ACC112 (cell line): ENCODE data around the gene DYNLRB2.

Experiments used
- H2AFZ ChIP-seq: fragments of 200-600 bp; sonication (generic); one replicate; pipeline ENCODE4 v1.6.0; 2017; ENCODE audit warnings: antibody characterized with exemption, low read length; ENCODE audit not compliant: unreplicated experiment
- H3K27ac ChIP-seq: fragments of 200-600 bp; sonication (generic); 2 replicates; pipeline ENCODE4 v1.5.1; 2014; ENCODE audit warnings: low read depth, mild to moderate bottlenecking, antibody characterized with exemption, low read length, moderate library complexity
- H3K27me3 ChIP-seq: fragments of 200-600 bp; sonication (generic); 2 replicates; pipeline ENCODE4 v1.6.1; 2014; ENCODE audit warnings: mild to moderate bottlenecking, antibody characterized with exemption, low read length, moderate library complexity, mixed read lengths; ENCODE audit not compliant: insufficient read depth
- H3K36me3 ChIP-seq: fragments of 200-600 bp; sonication (generic); 2 replicates; pipeline ENCODE4 v1.6.1; 2016; ENCODE audit warnings: mild to moderate bottlenecking, antibody characterized with exemption, low read length, moderate library complexity, mixed read lengths; ENCODE audit not compliant: insufficient read depth
- H3K4me1 ChIP-seq: fragments of 200-600 bp; sonication (generic); one replicate; pipeline ENCODE4 v1.6.1; 2016; ENCODE audit warnings: low read length, mixed read lengths; ENCODE audit not compliant: insufficient read depth, unreplicated experiment, control insufficient read depth
- H3K4me3 ChIP-seq: fragments of 200-600 bp; sonication (generic); 2 replicates; pipeline ENCODE4 v1.5.1; 2014; ENCODE audit warnings: mild to moderate bottlenecking, low read depth, low read length
- H3K79me2 ChIP-seq: fragments of 200-600 bp; sonication (generic); one replicate; pipeline ENCODE4 v1.6.0; 2016; ENCODE audit warnings: low read length; ENCODE audit not compliant: control insufficient read depth, unreplicated experiment, insufficient read depth

The DYNLRB2 gene

GRCh38 chr16:80547145-80547544, 6.4 kb downstream of the DYNLRB2 start:
- H3K27ac ChIP-seq = no peak overlapping the region
- H3K4me1 ChIP-seq = peaks cover 6% of the 10 kb centered on the region
- H3K4me3 ChIP-seq = no peak overlapping the region
- no peaks in the 10 kb centered on the region for H3K79me2 ChIP-seq
- H2AFZ ChIP-seq = no peak overlapping the region
- H3K36me3 ChIP-seq = no peaks in the 10 kb centered on the region
- 0 out of 2 replicates have a peak, but pooled peaks cover 2% of the 10 kb centered on the region for H3K27me3 ChIP-seq

GRCh38 chr16:80552277-80552676, 11.5 kb downstream of the DYNLRB2 start:
- no peak overlapping the region for H2AFZ ChIP-seq
- H3K79me2 ChIP-seq = no peaks in the 10 kb centered on the region
- peaks cover 6% of the 10 kb centered on the region for H3K4me1 ChIP-seq
- 0 out of 2 replicates have a peak, but pooled peaks cover 2% of the 10 kb centered on the region for H3K27me3 ChIP-seq
- H3K36me3 ChIP-seq = no peaks in the 10 kb centered on the region
- H3K4me3 ChIP-seq = no peak overlapping the region
- H3K27ac ChIP-seq = no peak overlapping the region

GRCh38 chr16:80554033-80554432, 13.2 kb downstream of the DYNLRB2 start:
- Histone ChIP-seq H3K27me3 (no peaks in the 10 kb centered on the region), H3K27ac (no peak overlapping the region), H2AFZ (no peak overlapping the region), H3K36me3 (no peaks in the 10 kb centered on the region), H3K4me1 (peaks cover 6% of the 10 kb centered on the region), H3K79me2 (no peaks in the 10 kb centered on the region), H3K4me3 (no peak overlapping the region)

- Histone ChIP-seq H3K4me3 (no peak overlapping the region), H3K79me2 (no peaks in the 10 kb centered on the region), H3K27ac (no peak overlapping the region), H3K36me3 (no peaks in the 10 kb centered on the region), H3K27me3 (peaks cover 15% of the 10 kb centered on the region; the same call in 1 of the 2 replicates), H3K4me1 (no peaks in the 10 kb centered on the region), H2AFZ (no peak overlapping the region)
Measured at GRCh38 chr16:80556481-80556880, 15.7 kb downstream of the DYNLRB2 start.

GRCh38 chr16:80557037-80557436, 16.2 kb downstream of the DYNLRB2 start:
- no peak overlapping the region for H3K27ac ChIP-seq
- no peaks in the 10 kb centered on the region for H3K79me2 ChIP-seq
- H3K4me3 ChIP-seq = no peak overlapping the region
- H3K36me3 ChIP-seq = no peaks in the 10 kb centered on the region
- no peak overlapping the region for H2AFZ ChIP-seq
- H3K4me1 ChIP-seq = no peaks in the 10 kb centered on the region
- peaks cover 21% of the 10 kb centered on the region; the same call in 1 of the 2 replicates for H3K27me3 ChIP-seq

- no peak overlapping the region for H3K4me3 ChIP-seq
- H3K79me2 ChIP-seq = no peaks in the 10 kb centered on the region
- no peak overlapping the region for H2AFZ ChIP-seq
- H3K27ac ChIP-seq = no peak overlapping the region
- no peaks in the 10 kb centered on the region for H3K36me3 ChIP-seq
- H3K27me3 ChIP-seq = peaks cover 33% of the 10 kb centered on the region; the same call in 1 of the 2 replicates
- H3K4me1 ChIP-seq = no peaks in the 10 kb centered on the region
Measured at GRCh38 chr16:80559369-80559768, 18.6 kb downstream of the DYNLRB2 start.

- Histone ChIP-seq H3K27ac (no peak overlapping the region), H3K79me2 (no peaks in the 10 kb centered on the region), H3K36me3 (no peaks in the 10 kb centered on the region), H3K27me3 (peaks cover 39% of the 10 kb centered on the region; the same call in 1 of the 2 replicates), H3K4me3 (no peak overlapping the region), H2AFZ (no peak overlapping the region), H3K4me1 (no peaks in the 10 kb centered on the region)
Measured at GRCh38 chr16:80563066-80563465, 22.3 kb downstream of the DYNLRB2 start.

- peaks cover 7% of the 10 kb centered on the region for H3K4me1 ChIP-seq
- no peaks in the 10 kb centered on the region for H3K36me3 ChIP-seq
- H3K27me3 ChIP-seq = peaks cover 37% of the 10 kb centered on the region; the same call in 1 of the 2 replicates
- H3K27ac ChIP-seq = no peak overlapping the region
- no peak overlapping the region for H2AFZ ChIP-seq
- H3K4me3 ChIP-seq = no peak overlapping the region
- H3K79me2 ChIP-seq = no peaks in the 10 kb centered on the region
Measured at GRCh38 chr16:80564394-80564793, 23.6 kb downstream of the DYNLRB2 start.

- H3K79me2 ChIP-seq = no peaks in the 10 kb centered on the region
- peaks cover 26% of the 10 kb centered on the region; the same call in 1 of the 2 replicates for H3K27me3 ChIP-seq
- peaks cover 13% of the 10 kb centered on the region for H3K4me1 ChIP-seq
- H3K4me3 ChIP-seq = 0 out of 2 replicates have a peak overlapping the region, but pooled peaks have one; percentile 22
- H2AFZ ChIP-seq = no peak overlapping the region
- peak overlapping the region; percentile 30; the same call in 1 of the 2 replicates for H3K27ac ChIP-seq
- H3K36me3 ChIP-seq = no peaks in the 10 kb centered on the region
Measured at GRCh38 chr16:80569440-80570105, 28.8 kb downstream of the DYNLRB2 start.

- peak overlapping the region; percentile 30; the same call in 1 of the 2 replicates for H3K27ac ChIP-seq
- no peak overlapping the region for H2AFZ ChIP-seq
- no peaks in the 10 kb centered on the region for H3K79me2 ChIP-seq
- H3K27me3 ChIP-seq = peaks cover 21% of the 10 kb centered on the region; the same call in 1 of the 2 replicates
- H3K4me1 ChIP-seq = peaks cover 13% of the 10 kb centered on the region
- 0 out of 2 replicates have a peak overlapping the region, but pooled peaks have one; percentile 22 for H3K4me3 ChIP-seq
- H3K36me3 ChIP-seq = no peaks in the 10 kb centered on the region
Measured at GRCh38 chr16:80570106-80570478, 29.3 kb downstream of the DYNLRB2 start.

GRCh38 chr16:80573700-80574120, 32.9 kb downstream of the DYNLRB2 start:
- Histone ChIP-seq H3K4me3 (no peak overlapping the region), H3K36me3 (no peaks in the 10 kb centered on the region), H3K27ac (no peak overlapping the region), H3K79me2 (no peaks in the 10 kb centered on the region), H3K27me3 (peaks cover 21% of the 10 kb centered on the region; the same call in 1 of the 2 replicates), H3K4me1 (peaks cover 13% of the 10 kb centered on the region), H2AFZ (no peak overlapping the region)
